ENCODE results near the gene C2CD4B.

C2CD4B gene

GRCh38 chr15:62165104-62165792, at the start of gene C2CD4B:
C2CD4B (minus strand) TSS chr15:62165285; CDS start chr15:62164984, 301 bp downstream.
- DNase-seq (ENCODE audit: low spot score) = peak; percentile 30

GRCh38 chr15:62212741-62213140, 47.7 kb upstream of the C2CD4B start:
- DNase-seq (ENCODE audit: low spot score) = no peak

GRCh38 chr15:62211348-62211747, 46.3 kb upstream of the C2CD4B start:
- no peak for DNase-seq (ENCODE audit: low spot score)

GRCh38 chr15:62209821-62210220, 44.7 kb upstream of the C2CD4B start:
- no peak for DNase-seq (ENCODE audit: low spot score)

GRCh38 chr15:62209322-62209721, 44.2 kb upstream of the C2CD4B start:
- no peak for DNase-seq (ENCODE audit: low spot score)

- DNase-seq (ENCODE audit: low spot score) = no peak
Observed at GRCh38 chr15:62208884-62209283, 43.8 kb upstream of the C2CD4B start.

GRCh38 chr15:62208367-62208766, 43.3 kb upstream of the C2CD4B start:
- no peak for DNase-seq (ENCODE audit: low spot score)

GRCh38 chr15:62190675-62191074, 25.6 kb upstream of the C2CD4B start:
- no peak for DNase-seq (ENCODE audit: low spot score)

- no peak for DNase-seq (ENCODE audit: low spot score)
Observed at GRCh38 chr15:62190274-62190673, 25.2 kb upstream of the C2CD4B start.

GRCh38 chr15:62188744-62189143, 23.7 kb upstream of the C2CD4B start:
- DNase-seq (ENCODE audit: low spot score) = no peak

- DNase-seq (ENCODE audit: low spot score) = no peak
Observed at GRCh38 chr15:62187910-62188309, 22.8 kb upstream of the C2CD4B start.

- DNase-seq (ENCODE audit: low spot score) = no peak
Observed at GRCh38 chr15:62187425-62187824, 22.3 kb upstream of the C2CD4B start.

GRCh38 chr15:62186578-62186977, 21.5 kb upstream of the C2CD4B start:
- DNase-seq (ENCODE audit: low spot score) = no peak

GRCh38 chr15:62183130-62183529, 18.0 kb upstream of the C2CD4B start:
- no peak for DNase-seq (ENCODE audit: low spot score)

GRCh38 chr15:62173215-62173614, 8.1 kb upstream of the C2CD4B start:
- DNase-seq (ENCODE audit: low spot score) = no peak

- no peak for DNase-seq (ENCODE audit: low spot score)
Observed at GRCh38 chr15:62171882-62172281, 6.8 kb upstream of the C2CD4B start.

- no peak for DNase-seq (ENCODE audit: low spot score)
Observed at GRCh38 chr15:62165793-62166375, 799 bp upstream of the C2CD4B start.

GRCh38 chr15:62164396-62165103, 535 bp downstream of the C2CD4B start:
- peak; percentile 12 for DNase-seq (ENCODE audit: low spot score)

- no peak for DNase-seq (ENCODE audit: low spot score)
Observed at GRCh38 chr15:62164014-62164395, 1.1 kb downstream of the C2CD4B start.

- DNase-seq (ENCODE audit: low spot score) = no peak
Observed at GRCh38 chr15:62163397-62164013, 1.6 kb downstream of the C2CD4B start.

- DNase-seq (ENCODE audit: low spot score) = no peak
Observed at GRCh38 chr15:62153228-62153627, 11.9 kb downstream of the C2CD4B start.

GRCh38 chr15:62150445-62150844, 14.6 kb downstream of the C2CD4B start:
- no peak for DNase-seq (ENCODE audit: low spot score)

- DNase-seq (ENCODE audit: low spot score) = no peak
Observed at GRCh38 chr15:62149729-62150128, 15.4 kb downstream of the C2CD4B start.

All from germinal center (tissue), 1 donor.